GM18505 (cell line): ENCODE results near the gene QDPR.
"Not testable (repeated sequence)": the region's sequence is repeated elsewhere in the genome, so short reads cannot be mapped to it uniquely, and the experiment has no call there.

Experiments
- ATAC-seq: cut with Tn5 transposase; IDR thresholded peaks from one replicate; pipeline ENCODE4 v1.9.1; 2021; ENCODE audit not compliant: unreplicated experiment
- POLR2A ChIP-seq: IDR thresholded peaks from 4 replicates; pipeline ENCODE4 v1.6.1; 2011; ENCODE audit warnings: borderline replicate concordance; ENCODE audit not compliant: insufficient read depth, insufficient read length; ENCODE audit errors: extremely low read depth

Gene QDPR

DNA sequence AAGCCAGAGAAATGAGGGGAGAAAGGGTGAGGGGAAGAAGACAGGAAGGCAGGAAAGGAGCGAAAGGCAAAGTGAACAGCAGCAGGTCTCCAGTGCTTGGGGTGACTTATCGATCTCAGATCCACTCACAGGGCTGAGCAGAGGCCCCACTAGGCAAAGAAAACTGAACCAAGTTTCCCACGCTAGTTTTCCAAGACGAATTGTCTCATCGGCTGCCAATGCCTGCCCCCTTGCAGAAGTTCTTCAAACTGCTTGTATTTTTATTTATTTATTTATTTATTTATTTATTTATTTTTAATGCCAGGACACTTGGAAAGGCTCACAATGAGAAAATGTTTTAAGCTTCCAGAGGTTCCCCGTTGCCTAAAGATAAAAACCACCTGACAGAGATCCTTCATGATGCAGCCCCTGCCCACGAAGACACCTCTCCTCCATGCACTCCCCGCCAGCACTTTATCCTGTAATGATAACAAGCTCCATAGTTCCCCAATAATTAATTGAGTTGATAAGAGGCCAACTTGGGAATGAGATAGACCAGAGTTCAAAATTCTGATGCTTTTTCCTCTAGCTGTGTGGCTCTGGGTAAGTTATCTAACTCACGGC, 43.2 kb downstream of the QDPR start:
- no peak for ATAC-seq
- TF ChIP-seq POLR2A = no peak

DNA sequence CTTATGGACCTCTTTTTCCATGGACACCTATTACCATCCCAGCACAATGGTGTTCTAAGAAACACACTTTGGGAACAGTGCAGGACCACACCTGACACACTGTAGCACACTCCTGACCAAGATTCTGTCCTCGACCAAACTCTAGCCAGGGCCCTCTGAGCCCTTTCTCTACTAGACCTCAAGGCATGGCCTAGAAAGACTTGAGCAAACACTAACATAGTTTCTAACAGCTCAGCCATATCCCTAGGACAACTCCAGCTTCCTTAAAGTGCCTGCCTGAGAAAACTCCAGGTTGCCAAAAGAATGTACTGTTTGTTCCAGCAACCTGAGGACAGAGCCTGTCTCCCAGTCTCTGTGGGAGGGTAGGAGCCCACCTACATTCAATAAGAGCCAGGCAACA, 48.3 kb downstream of the QDPR start:
- TF ChIP-seq POLR2A = no peak
- ATAC-seq = no peak

DNA sequence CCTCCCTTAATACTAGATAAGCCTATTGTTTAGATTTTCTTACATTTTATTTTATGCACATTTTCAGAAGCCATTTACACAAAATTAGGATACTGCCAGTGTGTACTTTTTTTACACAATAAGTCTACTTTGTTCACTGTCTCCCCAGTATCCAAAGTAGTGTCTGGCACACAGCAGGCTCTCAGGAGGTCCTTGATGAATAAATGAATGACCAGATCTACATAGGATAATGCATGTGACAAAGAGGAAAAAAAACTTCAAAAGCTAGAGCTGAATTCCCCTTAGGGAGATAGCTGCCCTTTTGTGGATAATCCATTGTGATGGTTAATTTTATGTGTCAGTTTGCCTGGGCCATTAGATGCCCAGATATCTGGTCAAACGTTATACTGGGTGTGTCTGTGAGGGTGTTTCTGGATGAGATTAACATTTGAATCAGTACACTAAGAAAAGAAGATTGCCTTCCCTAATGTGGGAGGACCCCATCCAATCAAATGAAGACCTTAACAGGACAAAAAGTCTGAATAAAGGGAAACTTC, 61.6 kb downstream of the QDPR start:
- no peak for TF ChIP-seq POLR2A
- ATAC-seq = no peak

DNA sequence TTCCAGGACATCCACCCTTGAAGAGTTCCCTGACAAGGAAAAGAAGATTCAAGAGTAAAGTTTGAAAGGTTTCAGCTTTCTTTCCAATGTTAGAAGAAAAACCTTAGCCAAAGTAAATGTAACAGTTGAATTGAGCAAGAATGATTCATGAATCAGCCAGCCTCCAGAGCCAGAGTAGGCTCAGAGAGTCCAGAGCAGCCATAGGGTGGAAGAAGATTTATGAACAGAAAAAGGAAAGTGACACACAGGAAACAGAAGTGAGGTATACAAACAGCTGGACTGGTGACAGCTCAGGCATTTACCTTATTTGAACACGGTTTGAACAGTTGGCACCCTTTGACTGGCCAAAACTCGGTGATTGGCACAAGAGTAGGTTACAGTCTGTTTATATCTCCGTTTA, 63.2 kb downstream of the QDPR start:
- peak; percentile 64 for ATAC-seq
- no peak for TF ChIP-seq POLR2A

DNA sequence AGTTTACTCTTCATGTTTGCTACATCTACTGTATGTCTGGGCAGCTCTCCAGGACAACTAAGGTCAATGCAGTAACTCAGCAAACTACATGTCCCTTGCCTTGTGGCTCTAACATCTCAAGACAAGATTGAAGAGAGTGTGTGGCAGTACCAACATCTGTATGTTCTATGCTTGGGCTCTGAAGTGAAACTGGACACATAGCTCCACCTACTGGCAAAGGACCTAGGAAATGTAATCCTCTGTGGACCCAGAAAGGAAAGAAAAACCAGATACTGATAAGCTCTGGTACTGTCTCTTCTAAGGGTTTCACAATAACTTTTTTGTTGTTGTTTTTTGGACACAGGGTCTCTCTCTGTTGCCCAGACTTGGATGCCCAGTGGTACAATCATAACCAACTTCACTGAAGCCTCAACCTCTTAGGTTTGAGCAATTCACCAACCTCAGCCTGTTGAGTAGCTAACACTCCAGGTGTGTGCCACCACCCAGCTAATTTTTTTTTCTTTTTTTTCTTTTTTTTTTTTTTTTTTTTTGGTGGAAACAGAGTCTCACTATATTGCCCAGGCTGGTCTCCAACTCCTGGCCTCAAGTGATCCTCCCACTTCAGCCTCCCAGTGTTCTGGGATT, 64.1 kb downstream of the QDPR start:
- no peak for TF ChIP-seq POLR2A
- ATAC-seq = peak; percentile 91

DNA sequence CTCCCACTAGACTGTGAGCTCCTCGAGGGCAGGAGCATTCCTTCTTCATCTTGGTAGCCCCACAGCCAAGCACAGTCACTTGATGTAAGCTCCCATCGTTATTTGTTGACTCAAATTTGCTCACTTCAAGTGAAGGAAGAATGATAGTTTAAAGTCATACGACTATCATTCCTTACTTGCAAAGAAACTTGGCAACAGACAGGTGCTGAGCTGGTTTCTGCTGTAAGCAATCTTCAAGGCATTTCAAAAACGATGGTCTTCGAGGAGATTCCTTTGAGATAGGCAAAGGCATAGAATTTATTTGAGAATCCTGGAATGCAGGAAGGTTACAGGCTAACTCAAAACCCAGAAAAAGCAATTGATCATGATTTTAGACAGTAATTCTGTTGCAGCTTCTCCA, 64.8 kb downstream of the QDPR start:
- no peak for TF ChIP-seq POLR2A
- no peak for ATAC-seq

DNA sequence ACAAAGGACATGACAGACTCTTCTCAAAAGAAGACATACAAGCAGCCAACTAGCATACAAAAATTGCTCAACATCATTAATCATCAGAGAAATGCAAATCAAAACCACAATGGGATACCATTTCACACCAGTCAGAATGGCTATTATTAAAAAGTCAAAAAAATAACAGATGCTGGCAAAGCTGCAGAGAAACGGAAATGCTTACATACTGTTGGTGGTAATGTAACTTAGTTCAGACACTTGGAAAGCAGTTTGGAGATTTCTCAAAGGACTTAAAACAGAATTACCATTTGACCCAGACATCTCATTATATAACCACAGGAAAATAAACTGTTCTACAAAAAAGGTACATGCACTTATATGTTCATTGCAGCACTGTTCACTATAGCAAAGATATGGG, 69.4 kb downstream of the QDPR start:
- ATAC-seq = not testable (repeated sequence)

DNA sequence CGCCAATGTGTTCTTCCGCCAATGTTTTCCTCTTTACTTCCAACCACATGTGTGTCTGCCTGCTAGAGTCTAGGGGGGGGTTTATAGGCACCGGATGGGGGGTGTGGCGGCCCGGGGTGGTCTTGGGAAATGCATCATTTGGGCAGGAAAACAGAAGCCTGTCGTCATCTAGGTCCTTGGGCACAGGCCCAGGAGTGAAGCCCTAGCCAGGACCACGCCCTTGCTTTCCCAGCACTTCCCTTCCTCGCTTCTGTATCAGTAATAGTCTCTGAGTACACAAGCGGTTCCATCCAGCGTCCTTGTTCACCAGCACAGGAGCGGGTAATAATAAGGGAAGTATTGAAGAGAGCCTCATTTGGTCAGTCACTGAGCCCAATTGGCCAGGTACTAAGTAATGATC, 74.5 kb downstream of the QDPR start:
- TF ChIP-seq POLR2A = no peak

DNA sequence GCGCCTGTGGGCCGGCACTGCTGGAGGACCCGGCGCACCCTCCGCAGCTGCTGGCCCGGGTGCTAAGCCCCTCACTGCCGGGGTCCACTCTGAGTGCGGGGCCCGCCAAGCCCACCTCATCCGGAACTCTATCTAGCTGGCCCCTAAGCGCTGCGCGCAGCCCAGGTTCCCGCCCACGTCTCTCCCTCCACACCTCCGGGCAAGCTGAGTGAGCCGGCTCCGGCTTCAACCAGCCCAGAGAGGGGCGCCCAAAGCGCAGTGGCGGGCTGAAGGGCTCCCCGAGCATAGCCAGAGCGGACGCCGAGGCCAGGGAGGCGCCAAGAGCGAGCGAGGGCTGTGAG, 75.2 kb downstream of the QDPR start:
- no peak for ATAC-seq
- TF ChIP-seq POLR2A = no peak

More for the DNA sequence above, 74.5 kb downstream of the QDPR start:
- no peak for ATAC-seq
